ENCODE results near the gene C16orf95. TPM values are rescaled to one million over a fixed set of nuclear protein-coding genes. Genes with fewer than 3 reads are reported as not detected.

Gene C16orf95
- total and polyA plus RNA-seq, 9 donors: 2.1 to 3.4 (median 2.8) TPM

DNA sequence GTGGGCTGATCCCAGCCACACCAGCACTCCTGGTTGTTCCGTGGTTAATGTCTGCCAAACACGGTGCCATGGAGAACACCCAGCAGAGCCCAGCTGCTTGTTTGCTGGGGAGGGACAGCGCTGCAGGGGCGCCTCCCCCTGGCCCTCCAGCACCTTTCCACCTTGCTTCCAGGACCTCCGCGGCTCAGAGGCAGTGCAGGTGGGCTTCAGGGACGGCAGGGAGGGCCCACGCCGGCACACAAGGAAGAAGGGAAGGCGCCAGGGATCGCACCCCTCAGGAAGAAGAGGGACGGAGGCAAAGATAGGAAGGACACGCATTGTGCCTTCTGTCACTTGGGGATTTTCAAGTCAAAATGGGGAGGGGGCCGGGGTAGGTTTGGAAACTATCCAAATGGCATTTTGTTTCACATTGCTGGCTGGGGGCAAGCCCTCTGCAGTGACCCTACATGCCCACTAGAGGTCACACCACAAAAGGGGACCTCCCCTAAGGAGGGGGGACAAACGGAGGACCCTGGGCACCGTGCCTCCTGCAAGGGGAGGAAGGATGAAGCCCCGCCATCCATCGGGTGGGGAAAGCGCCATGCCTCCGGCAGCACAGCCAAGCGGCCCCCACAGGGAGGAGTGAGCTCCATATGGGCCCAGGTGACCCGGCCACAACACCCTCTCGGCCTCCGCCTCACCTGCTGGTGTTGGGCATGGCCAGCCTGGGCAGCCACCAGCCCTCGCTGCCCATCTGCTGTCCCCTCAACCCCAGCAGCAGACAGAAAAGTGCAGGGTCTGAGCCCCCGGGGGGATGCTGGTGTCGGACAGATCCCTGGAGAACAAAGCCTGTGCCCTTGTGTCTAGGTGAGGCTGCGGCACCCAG, 7.5 kb upstream of the C16orf95 start:
- peak; percentile 46 for DNase-seq
- Histone ChIP-seq H3K4me3 (ENCODE audit: low read length) (no peak overlapping the region), H3K4me1 (ENCODE audit: control insufficient read depth, insufficient read depth, low read length) (peaks cover 7% of the 10 kb centered on the region), H3K27me3 (ENCODE audit: control insufficient read depth, insufficient read depth, low read length) (no peaks in the 10 kb centered on the region), H3K27ac (ENCODE audit: low read length) (no peak overlapping the region), H3K9me3 (replicated peaks; ENCODE audit: control insufficient read depth, low read depth, low read length) (no peaks in the 10 kb centered on the region), H3K36me3 (ENCODE audit: control insufficient read depth, insufficient read depth, low read length) (peaks cover 15% of the 10 kb centered on the region)
- 49% methylated on average over 18 of the region's 28 CpGs for WGBS (ENCODE audit: insufficient coverage)

DNA sequence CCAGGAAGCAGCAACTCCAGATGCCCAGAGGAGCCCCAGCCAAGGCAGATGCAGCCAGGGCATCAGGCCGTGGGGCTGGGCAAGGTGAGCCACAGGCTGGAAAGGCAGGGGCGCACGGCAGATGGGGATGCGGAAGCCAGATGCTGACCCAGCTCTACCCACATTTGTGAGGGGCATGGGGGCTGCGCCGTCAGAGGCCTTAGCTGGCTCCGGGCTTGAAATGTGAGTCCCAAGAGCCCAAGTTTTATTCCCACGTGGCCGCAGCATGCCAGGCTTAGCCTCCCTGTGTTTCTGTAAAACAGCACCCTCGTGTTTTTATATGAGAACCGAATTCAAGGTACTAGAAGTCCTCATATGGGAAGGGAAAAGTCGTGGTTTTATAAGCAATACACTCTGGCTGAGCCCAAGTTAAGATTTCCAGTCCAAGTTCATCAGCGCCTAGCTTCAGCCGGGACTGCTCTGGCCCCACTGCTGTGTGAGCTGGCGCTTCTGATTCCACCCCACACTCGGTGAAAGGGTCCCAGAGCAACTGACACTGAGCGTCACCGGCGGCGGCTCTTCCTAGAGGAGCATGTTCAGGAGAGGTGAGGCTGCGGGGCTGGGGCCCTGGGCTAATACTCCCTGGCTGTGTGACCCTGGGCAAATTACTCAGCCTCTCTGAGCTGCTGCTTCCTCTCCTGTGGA, 6.7 kb upstream of the C16orf95 start:
- H3K27ac ChIP-seq (ENCODE audit: low read length): no peak overlapping the region
- no peaks in the 10 kb centered on the region for H3K27me3 ChIP-seq (ENCODE audit: control insufficient read depth, insufficient read depth, low read length)
- no peak for DNase-seq
- no peaks in the 10 kb centered on the region for H3K9me3 ChIP-seq (replicated peaks; ENCODE audit: control insufficient read depth, low read depth, low read length)
- H3K4me1 ChIP-seq (ENCODE audit: control insufficient read depth, insufficient read depth, low read length): peaks cover 7% of the 10 kb centered on the region
- WGBS (ENCODE audit: insufficient coverage): 86% methylated on average over 15 of the region's 21 CpGs
- no peak overlapping the region for H3K4me3 ChIP-seq (ENCODE audit: low read length)
- peaks cover 11% of the 10 kb centered on the region for H3K36me3 ChIP-seq (ENCODE audit: control insufficient read depth, insufficient read depth, low read length)

DNA sequence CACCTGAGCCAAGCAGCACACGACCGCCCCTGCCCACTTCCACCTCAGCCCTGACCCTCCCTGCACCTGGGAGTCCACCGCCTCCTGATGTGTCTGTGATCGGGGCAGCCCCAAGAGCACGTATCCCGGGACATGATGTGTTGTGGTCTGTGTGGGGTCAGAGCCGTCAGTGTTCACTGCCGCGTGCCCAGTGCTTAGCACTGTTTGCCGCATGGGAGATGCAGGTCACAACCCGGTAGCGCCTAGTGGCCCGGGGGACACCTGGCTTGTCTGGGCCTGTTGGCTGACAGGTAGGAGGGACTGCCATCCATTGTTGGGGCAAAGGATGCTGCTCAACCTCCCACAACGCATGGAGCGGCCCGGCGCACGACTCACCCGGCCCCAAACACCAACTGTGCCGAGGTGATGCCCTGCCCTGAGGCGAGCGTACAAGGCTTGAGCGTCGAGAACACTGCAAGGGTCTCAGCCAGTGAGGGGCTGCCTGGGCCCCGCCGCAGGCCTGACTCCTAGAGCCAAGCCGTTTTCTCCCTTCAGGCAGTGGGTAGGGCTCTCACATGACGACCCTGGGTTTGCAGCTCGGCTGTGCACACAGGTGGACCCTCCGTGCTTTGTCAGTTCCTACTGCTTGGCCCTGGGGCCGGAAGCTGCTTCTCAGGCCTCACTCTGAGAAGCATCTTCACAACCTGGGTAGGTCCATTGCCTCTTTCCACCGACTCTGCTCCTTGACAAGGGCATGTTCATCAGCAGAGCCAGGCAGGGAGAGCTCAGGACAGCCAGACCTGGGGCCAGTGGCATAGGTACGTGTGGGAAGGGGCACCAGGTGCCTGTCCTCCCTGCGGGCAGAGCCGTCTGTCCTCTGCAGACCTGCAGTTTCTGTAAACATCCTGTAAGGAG, 5.9 kb upstream of the C16orf95 start:
- no peak overlapping the region for H3K4me3 ChIP-seq (ENCODE audit: low read length)
- H3K36me3 ChIP-seq (ENCODE audit: control insufficient read depth, insufficient read depth, low read length): peaks cover 3% of the 10 kb centered on the region
- H3K9me3 ChIP-seq (replicated peaks; ENCODE audit: control insufficient read depth, low read depth, low read length): no peaks in the 10 kb centered on the region
- no peak for DNase-seq
- WGBS (ENCODE audit: insufficient coverage): 89% methylated on average over 31 of the region's 35 CpGs
- H3K27me3 ChIP-seq (ENCODE audit: control insufficient read depth, insufficient read depth, low read length): no peaks in the 10 kb centered on the region
- H3K27ac ChIP-seq (ENCODE audit: low read length): no peak overlapping the region
- peaks cover 13% of the 10 kb centered on the region for H3K4me1 ChIP-seq (ENCODE audit: control insufficient read depth, insufficient read depth, low read length)

DNA sequence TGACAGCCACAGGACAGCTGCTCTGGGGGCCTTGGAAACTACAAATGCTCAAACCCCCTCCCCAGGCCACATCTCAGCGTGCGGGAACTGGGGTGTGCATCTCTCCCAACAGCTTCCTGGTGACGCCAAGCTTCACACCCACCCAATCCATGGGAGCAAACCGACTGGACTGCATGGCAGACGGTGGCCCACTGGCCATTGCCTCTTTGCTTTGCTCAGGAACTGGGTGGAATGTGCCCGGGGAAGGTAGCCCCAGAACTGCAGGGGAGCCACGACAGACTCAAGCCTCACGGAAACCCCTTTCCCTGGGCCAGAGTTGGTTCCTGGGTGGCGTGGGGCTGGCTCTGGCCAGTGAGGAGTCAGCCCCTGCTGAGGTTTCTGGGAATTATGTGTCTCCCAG, 5.2 kb upstream of the C16orf95 start:
- H3K9me3 ChIP-seq (replicated peaks; ENCODE audit: control insufficient read depth, low read depth, low read length): no peaks in the 10 kb centered on the region
- H3K36me3 ChIP-seq (ENCODE audit: control insufficient read depth, insufficient read depth, low read length): no peaks in the 10 kb centered on the region
- no peak overlapping the region for H3K4me3 ChIP-seq (ENCODE audit: low read length)
- 87% methylated on average over 5 of the region's 9 CpGs for WGBS (ENCODE audit: insufficient coverage)
- H3K27me3 ChIP-seq (ENCODE audit: control insufficient read depth, insufficient read depth, low read length): no peaks in the 10 kb centered on the region
- no peak overlapping the region for H3K27ac ChIP-seq (ENCODE audit: low read length)
- no peak for DNase-seq
- peaks cover 15% of the 10 kb centered on the region for H3K4me1 ChIP-seq (ENCODE audit: control insufficient read depth, insufficient read depth, low read length)

DNA sequence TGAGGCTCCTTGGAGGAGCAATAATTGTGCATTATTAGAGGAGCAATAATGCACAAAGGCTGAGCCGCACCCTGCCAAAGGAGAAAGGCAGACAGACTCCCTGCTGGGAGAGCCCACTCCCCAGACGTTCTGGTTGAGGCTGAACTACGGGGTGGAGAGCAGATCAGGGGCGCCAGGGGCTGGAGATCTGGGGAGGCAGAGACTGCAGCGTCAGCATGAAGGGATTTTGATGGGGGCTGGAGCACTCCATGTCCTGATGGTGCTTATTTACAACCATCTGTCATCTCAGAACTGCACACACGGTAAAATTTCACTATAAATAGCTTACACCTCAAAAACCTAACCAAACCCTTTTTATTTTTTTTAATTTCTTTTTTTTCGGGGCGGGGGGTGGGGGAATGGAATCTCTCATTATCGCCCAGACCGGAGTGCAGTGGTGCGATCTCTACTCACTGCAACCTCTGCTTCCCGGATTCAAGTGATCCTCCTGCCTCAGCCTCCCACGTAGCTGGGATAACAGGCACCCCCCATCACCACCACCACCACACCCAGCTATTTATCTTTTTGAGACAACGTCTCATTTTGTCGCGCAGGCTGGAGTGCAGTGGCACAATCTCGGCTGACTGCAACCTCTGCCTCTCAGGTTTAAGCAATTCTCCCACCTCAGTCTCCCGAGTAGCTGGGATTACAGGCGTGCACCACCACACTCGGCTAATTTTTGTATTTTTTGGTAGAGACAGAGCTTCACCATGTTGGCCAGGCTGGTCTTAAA, 4.3 kb upstream of the C16orf95 start:
- Histone ChIP-seq H3K27ac (ENCODE audit: low read length) (no peak overlapping the region), H3K4me3 (ENCODE audit: low read length) (no peak overlapping the region), H3K9me3 (replicated peaks; ENCODE audit: control insufficient read depth, low read depth, low read length) (no peaks in the 10 kb centered on the region), H3K36me3 (ENCODE audit: control insufficient read depth, insufficient read depth, low read length) (no peaks in the 10 kb centered on the region), H3K4me1 (ENCODE audit: control insufficient read depth, insufficient read depth, low read length) (peaks cover 19% of the 10 kb centered on the region), H3K27me3 (ENCODE audit: control insufficient read depth, insufficient read depth, low read length) (no peaks in the 10 kb centered on the region)
- 88% methylated on average over 6 of the region's 20 CpGs for WGBS (ENCODE audit: insufficient coverage)
- no peak for DNase-seq

DNA sequence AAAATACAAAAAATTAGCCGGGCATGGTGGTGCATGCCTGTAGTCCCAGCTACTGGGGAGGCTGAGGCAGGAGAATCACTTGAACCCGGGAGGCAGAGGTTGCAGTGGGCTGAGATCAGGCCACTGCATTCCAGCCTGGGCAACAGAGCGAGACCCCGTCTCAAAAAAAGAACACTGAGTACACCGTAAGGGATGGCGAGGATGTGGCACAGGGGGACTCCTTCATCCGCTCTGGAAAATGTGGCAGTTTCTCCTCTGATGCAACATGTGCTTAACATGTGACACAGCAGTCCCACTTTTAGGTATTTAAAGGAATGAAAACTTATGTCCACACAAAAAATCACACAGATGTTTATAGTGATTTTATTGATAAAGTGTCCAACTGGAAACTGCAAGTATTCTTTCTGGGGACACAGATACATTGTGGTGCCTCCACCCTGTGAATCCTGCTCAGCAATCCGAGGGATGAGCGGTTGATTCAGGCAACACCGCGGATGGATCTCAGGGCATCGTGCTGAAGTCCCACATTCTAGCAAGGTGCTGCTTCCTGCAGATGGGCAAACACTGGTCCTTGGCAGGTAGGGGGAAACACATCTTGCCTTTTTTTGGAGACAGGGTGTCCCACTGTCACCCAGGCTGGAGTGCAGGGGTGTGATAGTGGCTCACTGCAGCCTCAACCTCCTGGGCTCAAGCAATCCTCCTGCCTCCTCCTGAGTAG, 3.5 kb upstream of the C16orf95 start:
- no peaks in the 10 kb centered on the region for H3K27me3 ChIP-seq (ENCODE audit: control insufficient read depth, insufficient read depth, low read length)
- H3K4me3 ChIP-seq (ENCODE audit: low read length): no peak overlapping the region
- WGBS (ENCODE audit: insufficient coverage): 93% methylated on average over 9 of the region's 12 CpGs
- DNase-seq: no peak
- peaks cover 20% of the 10 kb centered on the region for H3K4me1 ChIP-seq (ENCODE audit: control insufficient read depth, insufficient read depth, low read length)
- H3K9me3 ChIP-seq (replicated peaks; ENCODE audit: control insufficient read depth, low read depth, low read length): no peaks in the 10 kb centered on the region
- H3K36me3 ChIP-seq (ENCODE audit: control insufficient read depth, insufficient read depth, low read length): no peaks in the 10 kb centered on the region
- H3K27ac ChIP-seq (ENCODE audit: low read length): no peak overlapping the region

DNA sequence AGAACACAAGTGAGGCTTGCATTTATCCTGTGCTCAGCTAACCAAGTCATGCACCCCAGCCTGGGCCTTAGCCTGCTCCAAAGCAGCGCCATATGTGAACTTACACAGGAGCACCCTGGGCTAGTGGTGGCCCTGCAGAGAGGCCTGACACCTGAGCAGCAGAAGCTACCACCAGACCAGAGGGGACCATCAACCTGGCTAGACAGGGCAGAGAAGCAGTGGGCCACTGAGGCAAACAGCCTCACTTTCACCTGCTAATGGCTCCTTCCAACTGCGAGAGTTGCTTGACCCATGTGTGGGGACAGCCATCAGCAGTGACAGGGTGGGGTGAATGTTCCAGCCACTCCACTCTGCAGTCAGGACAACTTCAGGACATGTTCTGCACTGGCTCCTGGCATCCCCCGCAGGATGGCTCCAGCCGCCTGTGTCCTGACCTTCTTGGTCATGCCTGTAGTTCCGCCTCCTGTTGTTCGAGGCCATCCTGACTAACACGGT, 2.9 kb upstream of the C16orf95 start:
- no peak overlapping the region for H3K27ac ChIP-seq (ENCODE audit: low read length)
- no peaks in the 10 kb centered on the region for H3K36me3 ChIP-seq (ENCODE audit: control insufficient read depth, insufficient read depth, low read length)
- H3K9me3 ChIP-seq (replicated peaks; ENCODE audit: control insufficient read depth, low read depth, low read length): no peaks in the 10 kb centered on the region
- no peaks in the 10 kb centered on the region for H3K27me3 ChIP-seq (ENCODE audit: control insufficient read depth, insufficient read depth, low read length)
- H3K4me3 ChIP-seq (ENCODE audit: low read length): no peak overlapping the region
- no peak for DNase-seq
- WGBS (ENCODE audit: insufficient coverage): 82% methylated on average over 6 of the region's 7 CpGs
- peaks cover 20% of the 10 kb centered on the region for H3K4me1 ChIP-seq (ENCODE audit: control insufficient read depth, insufficient read depth, low read length)

DNA sequence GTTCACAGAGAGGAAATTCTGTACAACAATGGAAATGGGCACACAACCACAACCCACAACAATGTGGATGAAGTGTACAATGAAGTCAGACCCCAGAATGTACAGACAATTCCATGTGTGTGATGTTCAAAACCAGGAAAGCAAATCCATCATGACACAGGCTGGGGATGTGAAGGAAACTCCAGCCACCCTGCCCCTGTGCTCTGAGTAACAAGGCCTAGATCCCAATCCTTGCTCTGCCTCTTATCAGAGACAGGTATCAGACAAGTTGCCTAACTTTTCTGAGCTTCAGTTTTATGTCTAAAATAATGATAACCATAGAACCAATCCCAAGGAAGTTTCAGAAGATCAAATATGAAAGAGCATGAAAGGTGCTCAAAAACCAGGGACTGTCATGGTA, 1.8 kb upstream of the C16orf95 start:
- Histone ChIP-seq H3K27me3 (ENCODE audit: control insufficient read depth, insufficient read depth, low read length) (no peaks in the 10 kb centered on the region), H3K4me1 (ENCODE audit: control insufficient read depth, insufficient read depth, low read length) (peaks cover 13% of the 10 kb centered on the region), H3K9me3 (replicated peaks; ENCODE audit: control insufficient read depth, low read depth, low read length) (no peaks in the 10 kb centered on the region), H3K36me3 (ENCODE audit: control insufficient read depth, insufficient read depth, low read length) (no peaks in the 10 kb centered on the region), H3K27ac (ENCODE audit: low read length) (no peak overlapping the region), H3K4me3 (ENCODE audit: low read length) (no peak overlapping the region)
- DNase-seq: no peak
